Uterus (tissue), 4 donors: Measurements from ENCODE around the gene NDUFB10. TPM values are rescaled to one million over a fixed set of nuclear protein-coding genes. Genes with fewer than 3 reads are reported as not detected.

Source experiments
- DNase-seq, 2 donors: peaks; one replicate each; pipeline ENCODE4 v3.0.0-alpha.2; 2019 to 2020
- H3K27ac ChIP-seq, 2 donors: fragments of 200-600 bp; sonication (generic); 1 replicate in 1 of 2; 2 replicates in 1 of 2; pipeline ENCODE4 v1.5.1; 2016 to 2018
- H3K27me3 ChIP-seq, 2 donors: fragments of 200-600 bp; sonication (generic); one replicate each; pipeline ENCODE4 v1.5.1; 2018 to 2019; ENCODE audit warnings: control low read depth in 1 of 2
- H3K36me3 ChIP-seq, 2 donors: fragments of 200-600 bp; sonication (generic); one replicate each; pipeline ENCODE4 v1.5.1; 2019; ENCODE audit warnings: control low read depth in 1 of 2
- H3K4me1 ChIP-seq, 2 donors: fragments of 200-600 bp; sonication (generic); one replicate each; pipeline ENCODE4 v1.5.1; 2018 to 2019; ENCODE audit warnings: control low read depth in 1 of 2
- H3K4me3 ChIP-seq, 2 donors: fragments of 200-600 bp; sonication (generic); 1 replicate in 1 of 2; 2 replicates in 1 of 2; pipeline ENCODE4 v1.5.1; 2018 to 2019; ENCODE audit warnings: mild to moderate bottlenecking in 1 of 2
- H3K9me3 ChIP-seq, 2 donors: fragments of 200-600 bp; sonication (generic); one replicate each; pipeline ENCODE4 v1.5.1; 2019; ENCODE audit warnings: control low read depth in 1 of 2
- POLR2A ChIP-seq, 2 donors: fragments of 450-650 bp; IDR thresholded peaks; one replicate each; pipeline ENCODE4 v1.6.1; 2016; ENCODE audit warnings: antibody characterized with exemption in 2 of 2, mild to moderate bottlenecking in 1 of 2, moderate library complexity in 1 of 2
- intact Hi-C: fragments of 100-400 bp; cut with DNase I; formaldehyde crosslinking; loops from one replicate; pipeline ENCODE4 v1.15.1; 2023; ENCODE audit warnings: low total_unique reads
- total RNA-seq, 4 donors: library from RNA; depleted of rRNA in 3 of 4; stranded (reverse); fragments of >200 nt in 3 of 4; gene quantifications; one replicate each; pipeline versions ENCODE4 v1.1.0 to v1.2.4, GENCODE V29; 2014 to 2023
- TF ChIP-seq, protein P1 (sequence below), 4 experiments: fragments of 200-600 bp in 2 of 4; fragments of 450-650 bp in 2 of 4; sonication (generic) in 2 of 4; IDR thresholded peaks; one replicate each; pipeline ENCODE4 v1.5.1; 2016 to 2019; ENCODE audit warnings: antibody characterized with exemption in 4 of 4, mild to moderate bottlenecking in 2 of 4, moderate library complexity in 1 of 4
- donor health status: DM: yes; HTN: yes; CAD: no.

The NDUFB10 gene
- total RNA-seq, 4 donors from 2014 or later, result 50.1 to 532 (median 78.0) TPM

DNA sequence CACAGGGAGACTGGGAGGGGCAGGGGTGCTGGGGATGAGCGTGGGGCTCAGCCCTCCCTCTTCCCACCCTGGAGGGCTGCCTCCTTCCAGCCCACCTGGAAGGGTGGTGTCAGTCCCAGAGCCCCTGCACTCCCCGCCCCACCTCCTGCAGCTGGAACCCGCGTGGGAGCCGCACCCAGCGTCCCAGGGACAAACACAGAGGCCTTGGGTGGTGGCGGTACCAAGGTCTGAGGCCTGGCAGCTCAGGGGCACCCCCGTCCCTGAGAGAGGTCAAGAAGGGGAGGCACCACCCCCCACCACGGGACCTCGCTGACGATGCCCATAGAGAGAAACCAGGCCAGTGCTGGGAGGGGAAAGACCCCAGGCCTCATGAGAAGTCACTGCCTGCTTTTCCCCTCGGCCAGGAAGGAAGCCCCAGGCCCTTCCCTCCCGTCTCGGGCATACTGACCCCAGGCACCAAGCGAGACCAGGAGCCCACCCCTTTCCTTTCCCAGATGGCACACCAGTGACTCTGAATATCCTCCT lies 45.2 kb upstream of the NDUFB10 start:
- no peak for TF ChIP-seq POLR2A (IDR thresholded peaks at IDR 0.05)
- TF ChIP-seq, protein P1, sequence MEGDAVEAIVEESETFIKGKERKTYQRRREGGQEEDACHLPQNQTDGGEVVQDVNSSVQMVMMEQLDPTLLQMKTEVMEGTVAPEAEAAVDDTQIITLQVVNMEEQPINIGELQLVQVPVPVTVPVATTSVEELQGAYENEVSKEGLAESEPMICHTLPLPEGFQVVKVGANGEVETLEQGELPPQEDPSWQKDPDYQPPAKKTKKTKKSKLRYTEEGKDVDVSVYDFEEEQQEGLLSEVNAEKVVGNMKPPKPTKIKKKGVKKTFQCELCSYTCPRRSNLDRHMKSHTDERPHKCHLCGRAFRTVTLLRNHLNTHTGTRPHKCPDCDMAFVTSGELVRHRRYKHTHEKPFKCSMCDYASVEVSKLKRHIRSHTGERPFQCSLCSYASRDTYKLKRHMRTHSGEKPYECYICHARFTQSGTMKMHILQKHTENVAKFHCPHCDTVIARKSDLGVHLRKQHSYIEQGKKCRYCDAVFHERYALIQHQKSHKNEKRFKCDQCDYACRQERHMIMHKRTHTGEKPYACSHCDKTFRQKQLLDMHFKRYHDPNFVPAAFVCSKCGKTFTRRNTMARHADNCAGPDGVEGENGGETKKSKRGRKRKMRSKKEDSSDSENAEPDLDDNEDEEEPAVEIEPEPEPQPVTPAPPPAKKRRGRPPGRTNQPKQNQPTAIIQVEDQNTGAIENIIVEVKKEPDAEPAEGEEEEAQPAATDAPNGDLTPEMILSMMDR (IDR thresholded peaks at IDR 0.05), result no peak
- intact Hi-C loops, result no loop called here
- no peak for DNase-seq
- Histone ChIP-seq H3K36me3 (no peaks in the 10 kb centered on the region), H3K9me3 (no peaks in the 10 kb centered on the region), H3K4me3 (no peak overlapping the region), H3K4me1 (peaks cover 0 to 7% of the 10 kb centered on the region in 2 donors), H3K27ac (no peak overlapping the region), H3K27me3 (peaks cover 0 to 7% of the 10 kb centered on the region in 2 donors)

DNA sequence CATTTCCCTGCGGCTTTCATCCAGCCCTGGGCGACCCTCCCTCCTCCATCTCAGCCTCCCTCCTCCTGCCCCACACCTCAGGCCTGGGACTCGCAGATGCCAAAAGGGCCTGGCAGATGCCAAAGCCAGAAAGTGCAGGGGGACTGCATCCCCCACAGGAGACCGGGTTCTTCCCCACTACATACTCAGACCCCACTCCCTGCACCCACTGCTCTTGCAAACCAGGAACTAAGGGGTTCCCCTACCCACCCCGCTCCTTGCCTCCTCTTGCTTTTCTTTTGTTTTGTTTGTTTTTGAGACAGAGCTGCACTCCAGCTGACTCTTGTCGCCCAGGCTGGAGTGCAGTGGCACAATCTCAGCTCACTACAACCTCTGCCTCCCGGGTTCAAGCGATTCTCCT lies 44.4 kb upstream of the NDUFB10 start:
- Histone ChIP-seq H3K9me3 (no peaks in the 10 kb centered on the region), H3K36me3 (no peaks in the 10 kb centered on the region), H3K4me3 (no peak overlapping the region), H3K4me1 (peaks cover 0 to 7% of the 10 kb centered on the region in 2 donors), H3K27ac (no peak overlapping the region), H3K27me3 (peaks cover 0 to 12% of the 10 kb centered on the region in 2 donors)
- DNase-seq, result no peak
- TF ChIP-seq, protein P1 (IDR thresholded peaks at IDR 0.05), result no peak
- no peak for TF ChIP-seq POLR2A (IDR thresholded peaks at IDR 0.05)
- intact Hi-C loops, result no loop called here

DNA sequence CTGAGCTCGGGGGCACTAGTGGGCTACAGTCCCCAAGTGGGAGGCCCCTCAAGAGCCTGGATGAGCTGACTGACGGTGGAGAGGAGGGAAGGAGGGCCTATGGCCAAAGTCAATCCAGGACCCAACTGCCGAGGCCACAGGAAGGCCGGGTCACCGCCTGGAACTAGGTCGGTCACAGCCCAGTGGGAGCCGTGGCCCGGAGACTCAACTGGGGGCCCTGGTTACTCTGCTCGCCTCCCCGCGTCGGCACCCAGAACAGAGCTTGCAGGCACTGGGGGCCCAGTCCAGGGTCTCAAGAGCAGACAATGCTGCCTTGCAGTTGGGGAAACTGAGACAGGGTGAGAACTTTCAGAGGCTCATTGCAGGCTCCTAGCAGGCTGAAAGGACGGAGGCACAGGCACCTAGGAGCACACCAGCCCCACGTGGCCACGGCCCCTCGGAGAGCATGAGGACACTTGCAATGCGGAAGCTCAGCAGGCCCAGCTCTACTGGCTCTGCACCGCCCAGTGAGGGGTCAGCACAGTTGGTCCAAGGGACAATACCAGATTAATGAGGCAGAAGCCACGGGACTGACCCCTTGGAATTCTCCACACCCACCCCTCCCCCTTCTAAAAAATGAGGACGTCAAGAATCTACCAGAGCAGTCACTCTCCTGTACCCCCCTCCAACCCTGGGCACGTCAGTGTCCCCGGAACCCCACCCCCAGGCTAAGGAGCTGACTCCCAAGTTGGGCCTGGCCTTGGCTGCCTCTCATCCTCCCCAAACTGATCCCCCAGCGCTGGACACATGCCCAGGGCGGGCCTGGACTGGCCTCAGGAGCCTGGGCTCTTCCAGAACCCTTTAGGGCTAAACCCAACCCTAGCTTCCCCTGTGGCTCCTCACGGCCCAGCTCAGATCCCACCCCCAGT lies 43.4 kb upstream of the NDUFB10 start:
- Histone ChIP-seq H3K27me3 (peaks cover 0 to 12% of the 10 kb centered on the region in 2 donors), H3K4me1 (peaks cover 0 to 7% of the 10 kb centered on the region in 2 donors), H3K4me3 (no peak overlapping the region), H3K9me3 (no peaks in the 10 kb centered on the region), H3K36me3 (no peaks in the 10 kb centered on the region), H3K27ac (no peak overlapping the region)
- no peak for DNase-seq
- no peak for TF ChIP-seq POLR2A (IDR thresholded peaks at IDR 0.05)
- TF ChIP-seq, protein P1 (IDR thresholded peaks at IDR 0.05), result no peak
- intact Hi-C loops, result no loop called here

DNA sequence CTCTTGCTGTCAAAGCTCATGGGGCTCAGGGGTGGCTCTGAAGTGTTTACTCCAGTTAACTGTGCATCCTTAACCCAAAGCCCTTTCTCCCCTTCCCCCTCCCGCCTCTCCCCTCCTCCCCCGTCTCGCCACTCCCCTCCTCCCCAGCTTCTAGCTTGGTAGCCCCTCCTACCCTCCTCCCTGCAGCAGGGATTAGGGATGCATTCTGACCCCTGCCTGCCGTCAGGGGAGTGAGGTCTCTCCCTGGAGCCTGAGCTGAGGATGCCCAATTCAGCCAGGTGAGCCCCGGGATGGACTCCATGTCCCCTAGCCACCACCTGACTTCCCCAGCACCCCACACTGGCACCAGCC lies 42.7 kb upstream of the NDUFB10 start:
- no peak overlapping the region for H3K4me3 ChIP-seq
- H3K4me1 ChIP-seq, result peaks cover 0 to 7% of the 10 kb centered on the region in 2 donors
- intact Hi-C loops, result no loop called here
- H3K9me3 ChIP-seq, result no peaks in the 10 kb centered on the region
- DNase-seq, result no peak
- no peaks in the 10 kb centered on the region for H3K36me3 ChIP-seq
- no peak overlapping the region for H3K27ac ChIP-seq
- TF ChIP-seq, protein P1 (IDR thresholded peaks at IDR 0.05), result no peak
- no peak for TF ChIP-seq POLR2A (IDR thresholded peaks at IDR 0.05)
- H3K27me3 ChIP-seq, result peaks cover 0 to 12% of the 10 kb centered on the region in 2 donors

DNA sequence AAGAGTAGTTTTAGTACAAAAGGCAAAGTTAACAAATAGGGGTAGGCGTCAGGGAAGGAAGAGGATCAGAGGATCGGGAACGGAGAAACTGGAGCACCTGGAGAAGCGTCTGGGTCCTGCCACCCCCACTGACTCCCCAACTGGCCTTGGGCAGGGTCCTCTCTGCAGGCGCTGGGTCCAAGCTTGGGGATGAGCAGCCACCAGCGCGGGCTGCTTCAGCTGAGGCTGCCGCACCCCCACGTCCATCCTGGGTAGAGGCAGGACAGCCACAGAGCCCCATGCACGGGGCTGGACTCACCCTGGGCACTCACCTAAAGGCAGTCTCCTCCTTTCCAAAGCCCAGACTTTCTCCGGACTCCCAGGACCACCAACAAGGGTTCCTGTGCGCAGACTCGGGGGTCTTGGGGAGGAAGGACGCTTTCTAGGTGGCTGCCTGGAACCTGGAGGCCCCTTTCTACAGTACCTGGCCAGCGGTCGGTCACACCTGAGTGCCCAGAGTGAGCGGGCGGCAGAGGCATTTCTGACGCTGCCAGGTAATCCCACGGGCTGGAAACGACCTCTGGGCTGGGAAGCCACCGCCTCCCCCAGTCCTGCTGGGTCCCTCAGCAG lies 42.2 kb upstream of the NDUFB10 start:
- intact Hi-C loops, result no loop called here
- H3K9me3 ChIP-seq, result no peaks in the 10 kb centered on the region
- no peak overlapping the region for H3K27ac ChIP-seq
- TF ChIP-seq, protein P1 (IDR thresholded peaks at IDR 0.05), result no peak
- TF ChIP-seq POLR2A (IDR thresholded peaks at IDR 0.05), result no peak
- DNase-seq, result no peak
- no peak overlapping the region for H3K4me3 ChIP-seq
- H3K27me3 ChIP-seq, result peaks cover 0 to 12% of the 10 kb centered on the region in 2 donors
- H3K36me3 ChIP-seq, result no peaks in the 10 kb centered on the region
- peaks cover 0 to 7% of the 10 kb centered on the region in 2 donors for H3K4me1 ChIP-seq
